ENCODE measurements around the gene PTPRO.
"Not testable (repeated sequence)": the region's sequence is repeated elsewhere in the genome, so short reads cannot be mapped to it uniquely, and the experiment has no call there.

Gene PTPRO

GRCh38 chr12:15608406-15608805 is 286.1 kb downstream of the PTPRO start:
- no peak for TF ChIP-seq CTCF (IDR thresholded peaks at IDR 0.05)
- H2AFZ ChIP-seq, result no peak overlapping the region
- no peaks in the 10 kb centered on the region for H3K9me3 ChIP-seq (ENCODE audit: control insufficient read depth, low read length)
- H3K4me1 ChIP-seq, result no peaks in the 10 kb centered on the region
- H3K9ac ChIP-seq, result no peak overlapping the region
- H3K79me2 ChIP-seq, result no peaks in the 10 kb centered on the region
- H3K27ac ChIP-seq, result no peak overlapping the region
- H3K27me3 ChIP-seq (ENCODE audit: control insufficient read depth, insufficient read depth, low read length), result no peaks in the 10 kb centered on the region
- H3K4me2 ChIP-seq (ENCODE audit: low read length), result no peak overlapping the region
- H3K36me3 ChIP-seq (ENCODE audit: control insufficient read depth, insufficient read depth, low read length), result no peaks in the 10 kb centered on the region
- H3K4me3 ChIP-seq (ENCODE audit: low read depth, low read length), result no peak overlapping the region

- no peak overlapping the region for H3K4me3 ChIP-seq (ENCODE audit: low read depth, low read length)
- no peak for TF ChIP-seq CTCF (IDR thresholded peaks at IDR 0.05)
- no peaks in the 10 kb centered on the region for H3K36me3 ChIP-seq (ENCODE audit: control insufficient read depth, insufficient read depth, low read length)
- H3K4me2 ChIP-seq (ENCODE audit: low read length), result no peak overlapping the region
- H2AFZ ChIP-seq, result no peak overlapping the region
- no peak overlapping the region for H3K9ac ChIP-seq
- H3K4me1 ChIP-seq, result no peaks in the 10 kb centered on the region
- H3K9me3 ChIP-seq (ENCODE audit: control insufficient read depth, low read length), result no peaks in the 10 kb centered on the region
- no peaks in the 10 kb centered on the region for H3K27me3 ChIP-seq (ENCODE audit: control insufficient read depth, insufficient read depth, low read length)
- H3K79me2 ChIP-seq, result no peaks in the 10 kb centered on the region
- no peak overlapping the region for H3K27ac ChIP-seq
Measured at GRCh38 chr12:15608941-15609340, 286.6 kb downstream of the PTPRO start.

- H2AFZ ChIP-seq, result no peak overlapping the region
- no peaks in the 10 kb centered on the region for H3K9me3 ChIP-seq (ENCODE audit: control insufficient read depth, low read length)
- H3K36me3 ChIP-seq (ENCODE audit: control insufficient read depth, insufficient read depth, low read length), result no peaks in the 10 kb centered on the region
- H3K9ac ChIP-seq, result no peak overlapping the region
- H3K4me1 ChIP-seq, result no peaks in the 10 kb centered on the region
- no peak for TF ChIP-seq CTCF (IDR thresholded peaks at IDR 0.05)
- H3K4me3 ChIP-seq (ENCODE audit: low read depth, low read length), result no peak overlapping the region
- H3K27me3 ChIP-seq (ENCODE audit: control insufficient read depth, insufficient read depth, low read length), result no peaks in the 10 kb centered on the region
- no peak overlapping the region for H3K27ac ChIP-seq
- no peaks in the 10 kb centered on the region for H3K79me2 ChIP-seq
- no peak overlapping the region for H3K4me2 ChIP-seq (ENCODE audit: low read length)
Measured at GRCh38 chr12:15613981-15614380, 291.7 kb downstream of the PTPRO start.

- not testable (repeated sequence) for H3K79me2 ChIP-seq; H3K27ac ChIP-seq; H3K27me3 ChIP-seq (ENCODE audit: control insufficient read depth, insufficient read depth, low read length); H3K36me3 ChIP-seq (ENCODE audit: control insufficient read depth, insufficient read depth, low read length); H3K4me1 ChIP-seq; H3K4me2 ChIP-seq (ENCODE audit: low read length); H3K4me3 ChIP-seq (ENCODE audit: low read depth, low read length); H2AFZ ChIP-seq; H3K9me3 ChIP-seq (ENCODE audit: control insufficient read depth, low read length); H3K9ac ChIP-seq
Measured at GRCh38 chr12:15616495-15616894, 294.2 kb downstream of the PTPRO start.

- Histone ChIP-seq H3K27ac (no peak overlapping the region), H3K36me3 (ENCODE audit: control insufficient read depth, insufficient read depth, low read length) (no peaks in the 10 kb centered on the region), H3K79me2 (no peaks in the 10 kb centered on the region), H3K4me1 (no peaks in the 10 kb centered on the region), H3K9ac (no peak overlapping the region), H2AFZ (no peak overlapping the region), H3K4me2 (ENCODE audit: low read length) (no peak overlapping the region), H3K27me3 (ENCODE audit: control insufficient read depth, insufficient read depth, low read length) (no peaks in the 10 kb centered on the region), H3K9me3 (ENCODE audit: control insufficient read depth, low read length) (no peaks in the 10 kb centered on the region), H3K4me3 (ENCODE audit: low read depth, low read length) (no peak overlapping the region)
- TF ChIP-seq CTCF (IDR thresholded peaks at IDR 0.05), result no peak
Measured at GRCh38 chr12:15620741-15621539, 298.6 kb downstream of the PTPRO start.

All from parathyroid adenoma (tissue), 2 donors.